GM18507 (cell line): ENCODE data around the gene MYH7.
"Not testable (repeated sequence)": the region's sequence is repeated elsewhere in the genome, so short reads cannot be mapped to it uniquely, and the experiment has no call there.

ENCODE experiments used
- DNase-seq: peaks from one replicate; pipeline ENCODE4 v3.0.0; 2011; ENCODE audit warnings: low read depth; ENCODE audit not compliant: insufficient read length; ENCODE audit errors: extremely low spot score
- FAIRE-seq: peaks from 2 replicates; lab custom pipeline; 2011; peaks lifted over from hg19 to GRCh38; lab: Jason Lieb, UNC

Gene MYH7

GRCh38 chr14:23432102-23432925 lies 3.1 kb downstream of the MYH7 start:
- DNase-seq (no peak), FAIRE-seq (no peak)

GRCh38 chr14:23431486-23431885 lies 4.0 kb downstream of the MYH7 start:
- FAIRE-seq (no peak), DNase-seq (no peak)

DNA sequence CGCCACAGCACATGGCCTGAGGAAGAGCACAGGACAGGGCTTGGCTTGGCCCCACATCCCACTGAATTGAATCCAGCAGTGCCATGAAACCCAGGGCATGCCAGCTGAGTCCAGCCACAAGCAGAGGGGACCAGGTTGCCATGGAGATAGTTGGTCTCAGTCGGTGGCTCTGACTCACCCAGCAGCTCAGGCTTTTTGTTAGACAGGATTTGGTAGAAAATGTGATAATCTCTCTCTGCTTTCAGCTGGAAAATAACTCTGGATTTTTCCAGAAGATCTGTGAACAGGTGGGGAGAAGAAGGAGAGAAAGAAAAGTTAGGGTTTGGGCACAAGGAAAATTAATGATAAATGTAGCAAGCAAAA lies 4.8 kb downstream of the MYH7 start:
- DNase-seq: no peak
- no peak for FAIRE-seq

GRCh38 chr14:23430016-23430722 lies 5.3 kb downstream of the MYH7 start:
- DNase-seq (no peak), FAIRE-seq (no peak)

DNA sequence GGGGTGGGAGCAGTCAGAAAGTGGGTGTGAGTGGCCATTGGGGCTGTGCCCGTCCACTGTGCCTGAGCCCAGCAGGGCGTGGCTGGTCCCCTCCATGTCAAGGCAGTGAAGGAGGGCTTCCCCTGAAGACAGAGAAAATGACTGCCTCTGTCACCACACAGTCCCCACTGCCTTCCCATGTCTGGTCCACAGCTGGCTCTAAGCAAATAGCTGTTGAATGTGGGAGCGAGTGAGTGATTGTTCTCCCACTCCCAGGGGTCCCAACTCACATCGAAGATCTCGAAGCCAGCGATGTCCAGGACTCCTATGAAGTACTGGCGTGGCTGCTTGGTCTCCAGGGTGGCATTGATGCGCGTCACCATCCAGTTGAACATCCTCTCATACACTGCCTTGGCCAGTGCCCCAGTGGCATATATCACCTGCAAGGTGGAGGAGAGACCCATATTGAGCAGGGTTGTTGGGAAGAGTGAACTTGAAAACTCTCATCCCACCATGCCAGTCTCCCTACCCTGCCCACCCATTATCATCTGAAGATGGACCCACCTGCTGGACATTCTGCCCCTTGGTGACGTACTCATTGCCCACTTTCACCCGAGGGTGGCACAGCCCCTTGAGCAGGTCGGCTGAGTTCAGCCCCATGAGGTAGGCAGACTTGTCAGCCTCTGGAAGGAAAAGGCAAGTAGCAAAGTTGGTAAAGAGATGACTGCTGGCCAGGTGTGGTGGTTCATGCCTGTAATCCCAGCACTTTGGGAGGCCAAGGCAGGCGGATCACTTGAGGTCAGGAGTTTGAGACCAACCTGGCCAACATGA lies 6.6 kb downstream of the MYH7 start:
- no peak for FAIRE-seq
- DNase-seq: no peak

DNA sequence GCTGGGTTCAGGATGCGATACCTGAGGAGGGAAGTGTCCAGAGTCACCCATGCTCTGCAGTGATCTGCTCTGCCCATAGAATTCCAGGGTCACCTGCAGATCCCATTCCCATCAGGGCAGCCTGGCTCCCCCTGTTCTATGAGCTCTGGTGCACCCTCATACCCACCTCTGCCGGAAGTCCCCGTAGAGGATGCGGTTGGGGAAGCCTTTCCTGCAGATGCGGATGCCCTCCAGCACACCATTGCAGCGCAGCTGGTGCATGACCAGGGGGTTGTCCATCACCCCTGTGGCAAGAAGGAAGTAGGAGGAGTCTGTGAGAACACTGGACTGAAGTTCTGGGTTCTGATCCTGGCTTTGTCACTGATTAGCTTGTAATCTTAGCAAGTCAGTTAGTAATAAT lies 9.7 kb downstream of the MYH7 start:
- DNase-seq: not testable (repeated sequence)
- FAIRE-seq: peak; percentile 59

- no peak for FAIRE-seq
- no peak for DNase-seq
These were observed 10.3 kb downstream of the MYH7 start for GRCh38 chr14:23425169-23425568.

GRCh38 chr14:23423657-23424056 lies 11.8 kb downstream of the MYH7 start:
- DNase-seq (no peak), FAIRE-seq (no peak)

DNA sequence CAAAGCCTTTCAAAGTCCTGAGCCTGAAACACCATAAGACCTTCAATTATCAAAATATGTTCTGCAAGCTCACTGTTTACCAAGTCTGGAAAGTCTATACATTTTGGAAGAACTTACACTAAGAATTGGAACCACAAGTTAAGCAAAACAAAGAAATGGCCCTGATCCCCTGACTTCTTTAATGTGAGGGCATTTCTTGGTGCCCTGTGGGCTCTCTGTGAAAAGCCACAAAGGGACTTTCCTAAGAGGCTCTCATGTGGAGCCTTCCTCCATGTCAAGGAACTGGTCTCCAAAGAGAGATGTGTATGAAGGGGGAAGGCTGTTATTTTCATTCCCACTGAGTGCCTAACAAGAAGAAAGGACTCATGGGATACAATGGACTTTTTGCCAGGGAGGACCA lies 13.9 kb downstream of the MYH7 start:
- DNase-seq: no peak
- FAIRE-seq: no peak

GRCh38 chr14:23419646-23420045 lies 15.8 kb downstream of the MYH7 start:
- not testable (repeated sequence) for FAIRE-seq

DNA sequence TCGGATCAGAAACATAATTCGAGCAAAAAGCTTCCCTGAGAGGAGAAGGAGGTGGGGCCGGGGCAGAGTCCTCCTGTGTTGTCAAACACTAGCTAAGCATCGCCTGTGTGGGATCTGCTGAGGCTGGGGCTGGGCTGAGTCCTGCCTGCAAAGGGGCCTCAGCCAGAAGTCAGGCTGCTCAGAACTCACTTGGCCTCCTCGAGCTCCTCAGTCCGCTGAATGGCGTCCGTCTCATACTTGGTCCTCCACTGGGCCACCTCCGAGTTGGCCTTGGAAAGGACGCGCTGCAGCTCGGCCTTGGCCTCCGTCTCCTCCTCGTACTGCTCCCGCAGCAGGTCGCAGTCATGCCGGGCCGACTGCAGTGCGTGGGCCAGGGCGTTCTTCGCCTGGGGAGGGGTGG lies 17.4 kb downstream of the MYH7 start:
- DNase-seq (no peak), FAIRE-seq (no peak)

More at GRCh38 chr14:23419646-23420045, 15.8 kb downstream of the MYH7 start:
- DNase-seq: not testable (repeated sequence)

DNA sequence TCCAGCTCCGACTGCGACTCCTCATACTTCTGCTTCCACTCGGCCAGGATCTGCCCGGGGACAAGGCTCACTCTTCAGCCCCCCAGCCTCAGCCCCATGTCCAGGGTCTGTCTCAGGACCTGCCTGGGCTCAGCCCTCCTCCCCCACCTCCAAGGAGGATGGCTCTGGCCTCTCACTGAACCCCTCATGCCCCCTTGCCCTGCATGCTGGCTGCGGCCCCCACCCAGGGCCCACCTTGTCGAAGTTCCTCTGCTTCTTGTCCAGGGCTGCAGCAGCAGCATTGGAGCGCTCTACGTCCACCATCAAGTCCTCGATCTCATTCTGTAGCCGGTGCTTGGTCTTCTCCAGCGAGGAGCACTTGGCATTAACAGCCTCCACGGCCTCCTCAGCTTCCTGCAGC lies 18.2 kb downstream of the MYH7 start:
- FAIRE-seq, DNase-seq: not testable (repeated sequence)

DNA sequence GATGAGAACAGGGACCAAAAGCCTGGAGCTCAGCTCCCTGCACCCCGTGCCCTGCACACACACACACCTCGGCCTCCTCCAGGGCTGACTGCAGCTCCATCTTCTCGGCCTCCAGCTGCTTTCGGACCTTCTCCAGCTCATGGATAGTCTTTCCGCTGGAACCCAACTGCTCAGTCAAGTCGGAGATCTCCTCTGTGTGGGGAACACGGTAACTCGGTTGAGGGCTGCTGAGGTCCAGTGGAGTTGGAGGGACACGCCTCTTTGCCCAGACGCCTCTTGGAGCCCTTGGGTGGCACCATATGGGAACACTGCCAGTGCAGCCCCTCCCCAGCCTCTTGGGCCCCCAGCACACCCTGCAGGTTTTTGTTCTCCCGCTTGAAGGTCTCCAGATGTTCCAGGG lies 18.7 kb downstream of the MYH7 start:
- no peak for DNase-seq
- no peak for FAIRE-seq

GRCh38 chr14:23415821-23416778 lies 19.4 kb downstream of the MYH7 start:
- FAIRE-seq: no peak

GRCh38 chr14:23414906-23415820 lies 20.3 kb downstream of the MYH7 start:
- no peak for FAIRE-seq
- no peak for DNase-seq

More at GRCh38 chr14:23415821-23416778, 19.4 kb downstream of the MYH7 start:
- no peak for DNase-seq

- no peak for DNase-seq
These were observed 21.2 kb downstream of the MYH7 start for GRCh38 chr14:23414254-23414653.

DNA sequence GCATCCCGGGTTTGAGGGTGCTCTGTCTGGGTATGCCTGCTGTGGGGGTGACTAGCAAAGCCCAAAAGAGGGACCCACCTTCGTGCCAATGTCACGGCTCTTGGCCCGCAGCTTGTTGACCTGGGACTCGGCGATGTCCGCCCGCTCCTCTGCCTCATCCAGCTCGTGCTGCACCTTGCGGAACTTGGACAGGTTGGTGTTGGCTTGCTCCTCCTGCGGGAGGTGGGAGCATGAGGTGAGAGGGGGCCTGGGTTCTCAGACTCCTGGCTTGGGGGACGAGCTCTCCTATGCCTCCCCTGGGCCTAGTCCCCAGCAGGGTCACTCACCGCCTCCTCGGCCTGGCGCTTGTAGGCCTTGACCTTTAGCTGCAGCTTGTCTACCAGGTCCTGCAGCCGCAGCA lies 21.8 kb downstream of the MYH7 start:
- DNase-seq: no peak
- FAIRE-seq: no peak

More at GRCh38 chr14:23414254-23414653, 21.2 kb downstream of the MYH7 start:
- no peak for FAIRE-seq
